ENCODE results near the gene PSMD8.

GRCh38 chr19:38374332-38375097 lies at the start of gene PSMD8:
- TF ChIP-seq POLR2AphosphoS5 (IDR thresholded peaks at IDR 0.05; ENCODE audit: borderline replicate concordance, low read depth, low read length) (peak; percentile 96), FOXP2 (optimal IDR thresholded peaks at IDR 0.05; ENCODE audit: control extremely low read depth, extremely low read length, insufficient read depth) (no peak)

Data from SK-N-MC (cell line).